DMS114 treated with DMSO at 0.1 percent for 48 hours (cell line): ENCODE results near the gene ZNF385A.
A peak's percentile ranks its signal among the peaks of the same experiment; 100 is the strongest.

Experiments
- DNase-seq: peaks from one replicate; lab custom pipeline; 2025; ENCODE audit not compliant: unreplicated experiment; lab: John Stamatoyannopoulos, UW

The ZNF385A gene

GRCh38 chr12:54375259-54375579 lies 9.3 kb downstream of the ZNF385A start:
- DNase-seq: no peak

GRCh38 chr12:54374562-54375258 lies 9.8 kb downstream of the ZNF385A start:
- DNase-seq: no peak

- DNase-seq: no peak
These were observed 10.6 kb downstream of the ZNF385A start for GRCh38 chr12:54373649-54374561.

- DNase-seq: no peak
These were observed 12.3 kb downstream of the ZNF385A start for GRCh38 chr12:54372113-54372806.

- no peak for DNase-seq
These were observed 13.0 kb downstream of the ZNF385A start for GRCh38 chr12:54371328-54372112.

GRCh38 chr12:54370171-54370730 lies 14.3 kb downstream of the ZNF385A start:
- DNase-seq: peak; percentile 79

GRCh38 chr12:54369597-54370131 lies 14.9 kb downstream of the ZNF385A start:
- no peak for DNase-seq

GRCh38 chr12:54368709-54369596 lies 15.6 kb downstream of the ZNF385A start:
- DNase-seq: peak; percentile 77

GRCh38 chr12:54368025-54368708 lies 16.4 kb downstream of the ZNF385A start:
- no peak for DNase-seq

- no peak for DNase-seq
These were observed 20.1 kb downstream of the ZNF385A start, which contains the start of gene GPR84 for GRCh38 chr12:54364413-54364812. Gene GPR84, minus strand, starts transcription at chr12:54364486. Its CDS starts 635 bp downstream, at chr12:54363851.

- DNase-seq: no peak
These were observed 20.9 kb downstream of the ZNF385A start for GRCh38 chr12:54363618-54364017.

GRCh38 chr12:54363047-54363446 lies 21.5 kb downstream of the ZNF385A start:
- DNase-seq: no peak

GRCh38 chr12:54360717-54361456 lies 23.6 kb downstream of the ZNF385A start:
- peak; percentile 72 for DNase-seq

GRCh38 chr12:54359762-54360351 lies 24.7 kb downstream of the ZNF385A start:
- DNase-seq: no peak

GRCh38 chr12:54358945-54359761 lies 25.4 kb downstream of the ZNF385A start:
- DNase-seq: peak; percentile 98

- DNase-seq: peak; percentile 26
These were observed 26.2 kb downstream of the ZNF385A start for GRCh38 chr12:54358191-54358944.
